Neural cell (in vitro differentiated cells): Measurements from ENCODE around the gene ST3GAL4.
"Not testable (repeated sequence)": the region's sequence is repeated elsewhere in the genome, so short reads cannot be mapped to it uniquely, and the experiment has no call there.

ENCODE experiments used
- CTCF ChIP-seq: fragments of 450-650 bp; IDR thresholded peaks from 2 replicates; pipeline ENCODE4 v1.5.1; 2014; ENCODE audit warnings: antibody characterized with exemption, mild to moderate bottlenecking, moderate library complexity; ENCODE audit not compliant: poor library complexity, severe bottlenecking
- EP300 ChIP-seq: fragments of 450-650 bp; conservative IDR thresholded peaks from 2 replicates; pipeline ENCODE4 v1.6.1; 2014; ENCODE audit warnings: antibody characterized with exemption, mild to moderate bottlenecking, moderate library complexity; ENCODE audit not compliant: poor library complexity, severe bottlenecking
- EZH2 ChIP-seq: fragments of 200-600, 300-800 bp; shearing (Covaris generic), sonication (generic); IDR thresholded peaks from 2 replicates; pipeline ENCODE4 v1.6.1; 2014; ENCODE audit warnings: antibody characterized with exemption, low read length, borderline replicate concordance, mild to moderate bottlenecking; ENCODE audit not compliant: insufficient read depth, poor library complexity, severe bottlenecking
- POLR2AphosphoS5 ChIP-seq: IDR thresholded peaks from 2 replicates; pipeline ENCODE4 v1.6.1; 2012
- RAD21 ChIP-seq: fragments of 450-650 bp; conservative IDR thresholded peaks from 2 replicates; pipeline ENCODE4 v1.6.1; 2014; ENCODE audit warnings: antibody characterized with exemption, mild to moderate bottlenecking, moderate library complexity
- REST ChIP-seq: IDR thresholded peaks from 2 replicates; pipeline ENCODE4 v1.6.1; 2012; ENCODE audit warnings: borderline replicate concordance
- SMC3 ChIP-seq: fragments of 450-650 bp; conservative IDR thresholded peaks from 2 replicates; pipeline ENCODE4 v1.6.1; 2014; ENCODE audit warnings: antibody characterized with exemption, mild to moderate bottlenecking, moderate library complexity; ENCODE audit not compliant: poor library complexity
- TAF1 ChIP-seq: IDR thresholded peaks from 2 replicates; pipeline ENCODE4 v1.6.1; 2012; ENCODE audit warnings: low read depth

- TF ChIP-seq RAD21, EZH2, TAF1, EP300, CTCF, POLR2AphosphoS5, SMC3, REST: not testable (repeated sequence)
These were observed 10.0 kb downstream of the ST3GAL4 start for GRCh38 chr11:126365508-126365907.
